Raji (cell line): ENCODE results near the gene PAQR5.

Experiments used
- POLR2A ChIP-seq: IDR thresholded peaks from 2 replicates; pipeline ENCODE4 v1.6.1; 2011; ENCODE audit warnings: low read depth, low read length, control low read depth; ENCODE audit not compliant: insufficient read depth

Gene PAQR5

DNA sequence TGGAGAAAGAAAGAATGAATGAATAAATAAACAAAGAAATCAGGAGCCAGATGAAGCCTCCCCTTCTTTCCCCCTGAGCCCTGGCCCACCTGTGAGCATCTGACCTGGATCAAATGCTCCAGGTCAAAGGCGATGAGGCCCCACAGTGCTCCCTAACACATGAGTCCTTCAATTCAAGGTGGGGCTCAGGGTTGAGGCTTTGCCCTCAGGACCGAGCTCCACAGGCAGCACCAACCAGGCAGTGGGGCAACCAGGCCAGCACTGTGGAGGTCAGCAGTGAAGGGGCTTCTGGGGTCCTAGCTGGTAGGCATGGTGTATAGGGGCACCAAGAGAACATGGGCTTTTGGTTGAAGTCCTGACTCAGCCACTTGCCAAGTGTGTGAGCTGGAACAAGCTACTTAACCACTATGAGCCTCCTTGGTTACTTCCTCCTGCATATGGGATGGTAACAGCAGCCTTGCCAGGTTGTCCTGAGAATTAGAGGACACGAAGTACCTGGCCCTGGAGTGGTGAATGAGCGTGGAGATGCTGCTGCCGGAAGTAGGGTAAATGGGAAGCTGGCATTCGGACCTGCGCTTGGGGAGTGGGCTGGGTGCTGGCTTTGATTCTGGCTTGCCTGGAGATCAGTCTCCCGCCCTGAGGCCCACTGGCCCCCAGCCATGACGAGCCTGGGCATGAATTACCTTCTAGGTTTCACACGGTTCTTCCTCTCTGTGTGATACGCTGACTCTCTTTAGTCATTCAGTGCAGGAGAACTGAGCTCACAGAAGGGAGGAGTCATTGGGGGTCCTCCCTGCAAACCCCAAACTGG, 10.0 kb upstream of the PAQR5 start:
- no peak for TF ChIP-seq POLR2A

DNA sequence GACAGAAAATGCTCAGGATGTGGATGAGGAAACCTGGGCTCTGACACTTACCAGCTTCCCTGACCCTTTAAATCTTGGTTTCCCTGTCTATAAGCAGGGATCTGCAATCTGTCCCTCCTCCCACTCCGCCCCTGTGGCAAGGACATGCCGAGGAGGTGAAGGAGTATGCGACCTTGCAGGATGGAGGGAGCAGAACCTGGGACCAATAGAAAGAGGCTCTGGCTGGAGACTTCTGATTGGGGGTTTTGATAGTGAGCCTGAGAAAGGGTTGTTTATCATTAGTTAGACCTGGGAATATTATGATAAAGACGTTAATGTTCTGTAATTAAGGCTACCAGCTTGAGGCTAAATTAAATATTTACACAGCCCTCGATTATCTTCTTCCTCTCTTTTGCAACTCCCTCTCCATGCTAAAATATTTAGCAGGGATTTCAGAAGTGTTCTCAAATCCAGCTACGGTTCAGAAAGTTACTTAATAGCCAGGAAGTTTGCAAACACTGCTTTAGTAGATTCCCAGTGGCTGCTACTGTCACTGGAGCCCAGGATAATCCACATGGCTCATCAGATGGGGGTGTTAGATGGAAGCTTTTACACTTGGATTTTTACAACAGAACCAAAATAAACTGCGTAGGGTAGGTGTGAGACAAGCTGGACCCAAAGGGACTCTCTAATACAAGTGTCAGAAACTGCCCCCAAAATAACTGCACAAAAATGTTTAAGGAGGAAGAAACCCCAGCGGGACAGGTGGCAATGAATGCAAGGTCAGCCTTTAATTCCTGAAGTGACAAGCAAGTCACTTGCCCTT, 9.2 kb upstream of the PAQR5 start:
- TF ChIP-seq POLR2A: no peak

GRCh38 chr15:69290346-69291164, 8.2 kb upstream of the PAQR5 start:
- TF ChIP-seq POLR2A: no peak

GRCh38 chr15:69292826-69293420, 5.8 kb upstream of the PAQR5 start:
- TF ChIP-seq POLR2A: no peak

- TF ChIP-seq POLR2A: no peak
These were observed 4.7 kb upstream of the PAQR5 start for GRCh38 chr15:69293741-69294615.

DNA sequence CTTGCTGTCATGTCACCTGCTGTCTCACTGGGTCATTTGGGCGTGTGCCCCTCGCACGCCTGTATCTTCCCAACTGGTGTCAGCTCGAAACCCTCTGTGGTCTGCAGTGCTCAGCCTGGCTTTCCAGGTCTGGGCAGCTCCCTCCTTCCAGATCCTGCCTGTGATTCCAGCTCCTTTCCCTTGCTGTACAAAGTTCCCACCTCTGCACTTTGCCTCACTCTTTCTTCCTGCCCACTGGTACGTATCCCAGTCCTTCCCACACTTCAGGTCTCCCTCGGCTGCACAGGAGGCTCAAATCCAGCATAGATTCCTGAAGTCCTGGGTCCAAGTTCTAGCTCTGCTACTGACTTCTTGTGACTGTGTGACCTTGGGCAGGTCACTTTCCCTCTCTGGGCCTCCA, 2.1 kb upstream of the PAQR5 start:
- TF ChIP-seq POLR2A: no peak

GRCh38 chr15:69297642-69298353, 914 bp upstream of the PAQR5 start:
- no peak for TF ChIP-seq POLR2A

DNA sequence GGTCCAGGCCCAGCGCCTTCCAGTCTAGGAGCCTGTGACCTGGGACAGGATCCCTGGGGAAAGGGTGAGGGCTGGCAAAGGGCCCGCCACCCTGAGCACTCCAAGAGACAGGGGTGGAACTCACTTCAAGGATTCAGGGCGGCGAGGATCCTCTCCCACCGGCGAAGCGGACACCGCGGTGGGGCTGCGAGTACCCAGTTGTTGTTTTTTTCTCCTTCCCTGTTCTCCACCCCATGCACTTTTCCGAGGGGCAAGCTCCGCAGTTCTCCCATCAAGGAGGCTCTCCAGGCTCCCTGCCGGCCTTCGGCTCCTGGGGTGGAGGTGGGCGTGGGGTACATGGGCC, 387 bp upstream of the PAQR5 start:
- no peak for TF ChIP-seq POLR2A

- TF ChIP-seq POLR2A: no peak
These were observed 757 bp downstream of the PAQR5 start for GRCh38 chr15:69299451-69299886.

DNA sequence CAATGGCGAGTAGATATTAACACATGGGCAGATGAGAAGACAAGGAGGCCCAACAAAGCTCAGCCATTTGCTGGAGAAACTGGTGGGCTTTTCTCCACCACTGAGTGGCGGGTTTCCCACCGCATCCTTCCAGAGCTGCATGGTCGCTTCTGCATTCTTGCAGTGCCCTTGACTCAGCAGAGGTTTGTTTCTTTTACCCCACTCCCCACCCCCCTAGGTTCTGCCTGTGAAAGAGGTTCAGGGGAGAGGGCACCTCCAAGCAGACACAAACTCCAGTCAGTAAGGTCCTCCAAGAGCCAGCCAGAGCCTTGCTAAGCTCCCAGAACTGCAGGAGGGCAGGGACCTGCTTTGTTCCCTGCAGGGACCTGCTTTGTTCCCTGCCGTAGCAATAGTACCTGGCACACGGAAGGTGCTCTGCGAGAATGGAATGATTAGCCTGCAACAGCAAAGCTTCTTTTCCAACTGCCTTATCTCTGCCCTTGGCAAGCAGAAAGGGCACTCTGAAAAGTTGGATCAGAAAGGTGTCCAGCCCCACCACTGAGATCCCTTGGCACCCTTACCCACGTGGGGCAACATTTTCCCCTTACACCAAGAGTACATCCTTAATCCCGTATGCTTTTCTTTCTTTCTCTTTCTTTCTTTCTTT, 1.4 kb downstream of the PAQR5 start:
- TF ChIP-seq POLR2A: no peak

GRCh38 chr15:69302929-69303328, 4.2 kb downstream of the PAQR5 start:
- no peak for TF ChIP-seq POLR2A

- no peak for TF ChIP-seq POLR2A
These were observed 4.8 kb downstream of the PAQR5 start for GRCh38 chr15:69303337-69304181.
